ENCODE results near the gene ZFHX3. TPM values are rescaled to one million over a fixed set of nuclear protein-coding genes. Genes with fewer than 3 reads are reported as not detected.

Gene ZFHX3
- total and polyA plus RNA-seq, 8 donors: 2.5 to 17.6 (median 9.9) TPM

DNA sequence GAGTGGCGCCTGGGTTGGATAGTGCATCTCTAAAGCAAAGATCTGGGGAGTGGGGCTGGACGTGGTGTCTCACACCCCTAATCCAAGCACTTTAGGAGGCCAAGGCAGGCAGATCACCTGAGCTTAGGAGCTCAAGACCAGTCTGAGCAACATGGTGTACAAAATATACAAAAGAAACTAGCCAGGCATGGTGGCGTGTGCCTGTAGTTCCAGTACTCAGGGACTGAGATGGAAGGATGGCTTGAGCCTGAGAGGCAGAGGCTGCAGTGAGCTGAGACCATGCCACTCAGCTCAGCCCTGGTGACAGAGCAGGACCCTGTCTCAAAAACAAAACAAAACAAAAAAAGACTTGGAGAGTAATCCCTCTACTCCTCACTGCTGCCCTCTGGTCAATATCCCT lies 96.0 kb downstream of the ZFHX3 start:
- Histone ChIP-seq H3K9me3 (no peaks in the 10 kb centered on the region), H3K4me1 (peaks cover 12 to 21% (median 21%) of the 10 kb centered on the region in 3 donors), H3K27me3 (no peaks in the 10 kb centered on the region), H3K36me3 (peaks cover 0 to 8% (median 7%) of the 10 kb centered on the region in 3 donors), H3K4me3 (no peak overlapping the region), H3K27ac (no peak overlapping the region)
- ATAC-seq (no peak), DNase-seq (no peak), FAIRE-seq (no peak)
- 90 to 95% methylated on average over 3 of the region's 3 CpGs for WGBS, 2 donors
- intact Hi-C loops (cut with DNase I): no loop called here
- TF ChIP-seq CTCF (IDR thresholded peaks at IDR 0.05): no peak

DNA sequence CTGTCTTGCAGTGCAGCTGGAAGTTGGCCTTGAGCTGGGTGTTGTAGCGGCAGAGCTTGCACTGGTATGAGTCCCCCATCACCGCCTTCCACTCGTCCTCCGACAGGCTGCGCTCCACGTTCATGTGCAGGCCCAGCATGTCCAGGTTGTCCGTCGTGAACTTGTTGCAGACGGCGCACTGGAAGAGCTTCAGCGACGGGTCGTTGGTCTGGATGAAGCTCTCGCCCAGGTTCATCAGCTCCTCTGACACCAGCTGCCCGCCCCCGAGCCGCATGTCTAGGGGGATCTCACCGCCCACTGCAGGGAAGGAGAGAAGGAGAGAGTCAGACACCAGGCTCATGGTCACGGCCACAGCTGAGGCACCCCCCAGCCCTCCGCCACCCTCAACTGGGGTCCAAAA lies 97.3 kb downstream of the ZFHX3 start:
- intact Hi-C loops (cut with DNase I): no loop called here
- no peaks in the 10 kb centered on the region for H3K9me3 ChIP-seq
- no peak overlapping the region for H3K4me3 ChIP-seq
- no peak overlapping the region for H3K27ac ChIP-seq
- ATAC-seq: no peak
- H3K4me1 ChIP-seq: peaks cover 22 to 34% (median 32%) of the 10 kb centered on the region in 3 donors
- peaks cover 0 to 8% (median 7%) of the 10 kb centered on the region in 3 donors for H3K36me3 ChIP-seq
- no peak for FAIRE-seq
- DNase-seq: no peak
- TF ChIP-seq CTCF (IDR thresholded peaks at IDR 0.05): no peak
- H3K27me3 ChIP-seq: no peaks in the 10 kb centered on the region
- WGBS, 2 donors: 98% methylated on average over 20 of the region's 20 CpGs

- no peaks in the 10 kb centered on the region for H3K27me3 ChIP-seq
- WGBS, 2 donors: 90 to 94% methylated on average over 17 of the region's 17 CpGs
- H3K27ac ChIP-seq: peak overlapping the region in 3 of 4 donors; percentile 35 to 69 (median 56)
- no peaks in the 10 kb centered on the region for H3K9me3 ChIP-seq
- intact Hi-C loops (cut with DNase I): no loop called here
- peaks cover 30 to 47% (median 45%) of the 10 kb centered on the region in 3 donors for H3K4me1 ChIP-seq
- TF ChIP-seq CTCF (IDR thresholded peaks at IDR 0.05): no peak
- peaks cover 0 to 8% (median 7%) of the 10 kb centered on the region in 3 donors for H3K36me3 ChIP-seq
- no peak for FAIRE-seq
- ATAC-seq: no peak
- DNase-seq: peak in 1 of 6 donors; percentile 6
- H3K4me3 ChIP-seq: no peak overlapping the region
These were observed 99.6 kb downstream of the ZFHX3 start for GRCh38 chr16:72948238-72948829.

DNA sequence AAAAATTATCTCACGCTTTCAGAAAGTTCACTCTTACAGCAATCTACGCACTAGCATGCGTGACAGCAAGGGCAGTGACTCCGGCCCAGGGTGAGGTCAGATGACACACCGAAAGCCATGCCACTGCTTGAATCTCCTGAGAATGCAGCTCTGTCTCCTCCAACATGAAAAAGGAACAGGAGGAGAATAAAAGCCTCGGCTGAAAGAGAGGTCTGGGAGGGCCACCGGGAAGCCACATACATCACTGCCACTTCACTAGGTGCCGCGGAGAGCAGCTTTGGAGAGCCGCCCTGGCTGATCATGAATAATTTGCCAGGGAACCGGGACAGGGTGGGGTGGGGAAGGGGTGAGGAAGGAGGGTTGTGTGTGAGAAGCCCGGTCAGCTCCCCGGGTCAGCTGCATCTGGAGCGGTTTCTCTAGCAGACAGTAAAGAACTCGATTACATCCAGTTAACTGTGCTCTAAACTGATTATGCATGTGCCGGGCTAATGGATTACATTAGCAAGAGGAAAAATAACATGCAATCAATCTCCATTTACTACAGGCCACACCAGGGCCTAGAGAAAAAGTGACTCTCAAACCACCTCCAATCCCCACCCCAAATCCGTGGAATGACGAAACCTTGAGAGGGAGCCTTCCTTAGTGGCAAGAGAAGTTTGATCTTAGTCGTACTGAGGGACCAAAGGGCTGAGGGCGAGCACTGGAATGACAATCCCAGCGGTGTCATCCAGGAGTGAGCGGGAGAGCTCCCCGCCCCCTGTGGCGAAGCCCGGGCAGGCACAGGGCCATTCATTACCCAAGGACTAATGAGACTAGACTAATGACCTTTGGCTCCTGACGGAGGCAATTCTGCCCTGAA lies 100.3 kb downstream of the ZFHX3 start:
- no peak for FAIRE-seq
- Histone ChIP-seq H3K4me1 (peaks cover 30 to 43% (median 39%) of the 10 kb centered on the region in 3 donors), H3K4me3 (no peak overlapping the region), H3K27me3 (no peaks in the 10 kb centered on the region), H3K36me3 (peaks cover 0 to 8% (median 7%) of the 10 kb centered on the region in 3 donors), H3K9me3 (no peaks in the 10 kb centered on the region), H3K27ac (peak overlapping the region; percentile 35 to 69 (median 54))
- peak; percentile 36 to 70 (median 66) for ATAC-seq
- peak in 4 of 6 donors; percentile 46 to 63 (median 58) for DNase-seq
- intact Hi-C loops (cut with DNase I): no loop called here
- TF ChIP-seq CTCF (IDR thresholded peaks at IDR 0.05): no peak
- WGBS, 2 donors: 35 to 38% methylated on average over 26 of the region's 26 CpGs
